ENCODE results near the gene EYA3. TPM values are rescaled to one million over a fixed set of nuclear protein-coding genes. Genes with fewer than 3 reads are reported as not detected.

Gene EYA3
- total RNA-seq, 1 donor from 2014 or later = 22.1 TPM

GRCh38 chr1:28062806-28063205, 25.6 kb downstream of the EYA3 start:
- Mint-ChIP-seq H3K27ac (ENCODE audit: unreplicated experiment) (no peak overlapping the region), H3K36me3 (ENCODE audit: low read depth, unreplicated experiment) (peaks cover 2% of the 10 kb centered on the region), H3K4me3 (ENCODE audit: unreplicated experiment) (no peak overlapping the region), H3K4me1 (ENCODE audit: low read depth, unreplicated experiment) (peaks cover 22% of the 10 kb centered on the region), H3K27me3 (ENCODE audit: low read depth, unreplicated experiment) (no peaks in the 10 kb centered on the region), H3K9me3 (ENCODE audit: unreplicated experiment) (no peaks in the 10 kb centered on the region)
- H2AFZ ChIP-seq (ENCODE audit: low read depth, low read length) = no peak overlapping the region
- FAIRE-seq (no peak), DNase-seq (ENCODE audit: low read depth) (no peak)
- peaks cover 79% of the 10 kb centered on the region for H3K79me2 ChIP-seq (ENCODE audit: insufficient read depth, low read length)
- no peaks in the 10 kb centered on the region for H3K9me3 ChIP-seq (ENCODE audit: insufficient read depth, low read depth, low read length)
- H3K9ac ChIP-seq (ENCODE audit: low read length) = no peak overlapping the region
- H3K36me3 ChIP-seq (ENCODE audit: insufficient read depth, low read length) = no peaks in the 10 kb centered on the region
- no peak overlapping the region for H3K4me2 ChIP-seq (ENCODE audit: low read length)
- TF ChIP-seq EZH2 (IDR thresholded peaks at IDR 0.05; ENCODE audit: insufficient read depth, low read length) = no peak
- TF ChIP-seq, protein P1, sequence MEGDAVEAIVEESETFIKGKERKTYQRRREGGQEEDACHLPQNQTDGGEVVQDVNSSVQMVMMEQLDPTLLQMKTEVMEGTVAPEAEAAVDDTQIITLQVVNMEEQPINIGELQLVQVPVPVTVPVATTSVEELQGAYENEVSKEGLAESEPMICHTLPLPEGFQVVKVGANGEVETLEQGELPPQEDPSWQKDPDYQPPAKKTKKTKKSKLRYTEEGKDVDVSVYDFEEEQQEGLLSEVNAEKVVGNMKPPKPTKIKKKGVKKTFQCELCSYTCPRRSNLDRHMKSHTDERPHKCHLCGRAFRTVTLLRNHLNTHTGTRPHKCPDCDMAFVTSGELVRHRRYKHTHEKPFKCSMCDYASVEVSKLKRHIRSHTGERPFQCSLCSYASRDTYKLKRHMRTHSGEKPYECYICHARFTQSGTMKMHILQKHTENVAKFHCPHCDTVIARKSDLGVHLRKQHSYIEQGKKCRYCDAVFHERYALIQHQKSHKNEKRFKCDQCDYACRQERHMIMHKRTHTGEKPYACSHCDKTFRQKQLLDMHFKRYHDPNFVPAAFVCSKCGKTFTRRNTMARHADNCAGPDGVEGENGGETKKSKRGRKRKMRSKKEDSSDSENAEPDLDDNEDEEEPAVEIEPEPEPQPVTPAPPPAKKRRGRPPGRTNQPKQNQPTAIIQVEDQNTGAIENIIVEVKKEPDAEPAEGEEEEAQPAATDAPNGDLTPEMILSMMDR (IDR thresholded peaks at IDR 0.05; ENCODE audit: insufficient read depth, low read depth, low read length) = no peak
- peaks cover 19% of the 10 kb centered on the region for H3K4me1 ChIP-seq (ENCODE audit: insufficient read depth, low read length)
- no peaks in the 10 kb centered on the region for H3K27me3 ChIP-seq (ENCODE audit: insufficient read depth, low read length)
- H3K27ac ChIP-seq (ENCODE audit: low read depth, low read length) = no peak overlapping the region
- H4K20me1 ChIP-seq (ENCODE audit: insufficient read depth, low read length) = peaks cover 6% of the 10 kb centered on the region
- no peak overlapping the region for H3K4me3 ChIP-seq (ENCODE audit: insufficient read depth, low read depth, low read length)

DNA sequence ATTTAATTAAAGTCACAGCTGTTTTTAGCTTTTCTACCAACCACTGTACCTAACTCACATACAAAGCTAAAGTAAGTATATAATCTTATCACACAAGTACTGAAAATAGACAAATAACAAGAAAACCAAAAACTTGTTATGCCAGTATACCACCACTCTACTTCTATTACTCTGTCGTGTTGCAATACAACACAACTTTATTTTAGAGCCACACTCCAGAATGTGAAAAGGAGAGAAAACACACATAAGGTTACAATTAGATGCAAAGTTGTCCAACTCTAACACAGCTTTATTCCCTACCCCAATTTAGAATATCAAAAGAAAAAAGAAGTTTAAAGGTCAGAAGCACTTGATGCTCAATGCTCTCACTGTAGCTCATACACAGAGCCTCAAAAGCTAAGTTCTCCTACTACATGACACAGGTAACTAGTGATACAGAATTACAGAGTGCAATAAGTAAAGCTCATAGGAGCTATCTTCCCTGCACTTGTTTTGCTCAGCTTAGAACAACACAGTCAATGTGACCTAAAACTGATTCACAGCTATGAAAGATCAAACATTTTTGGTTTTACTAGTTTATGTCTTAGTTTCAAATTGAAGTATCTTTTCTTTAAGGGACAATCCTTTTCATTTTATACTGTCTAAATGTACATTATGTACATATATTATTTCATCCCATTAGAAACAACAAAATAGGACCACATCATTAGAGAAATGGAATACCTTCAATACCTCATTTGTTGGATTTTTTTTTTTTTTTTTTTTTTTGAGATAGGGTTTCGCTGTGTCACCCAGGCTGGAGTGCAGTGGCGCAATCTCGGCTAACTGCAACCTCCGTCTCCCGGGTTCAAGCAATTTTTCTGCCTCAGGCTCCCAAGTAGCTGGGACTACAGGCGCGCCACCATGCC, 29.2 kb downstream of the EYA3 start:
- DNase-seq (ENCODE audit: low read depth) (no peak), FAIRE-seq (peak; percentile 5)
- no peaks in the 10 kb centered on the region for H3K27me3 ChIP-seq (ENCODE audit: insufficient read depth, low read length)
- TF ChIP-seq, protein P1 (IDR thresholded peaks at IDR 0.05; ENCODE audit: insufficient read depth, low read depth, low read length) = no peak
- TF ChIP-seq EZH2 (IDR thresholded peaks at IDR 0.05; ENCODE audit: insufficient read depth, low read length) = no peak
- H3K4me3 Mint-ChIP-seq (ENCODE audit: unreplicated experiment) = no peak overlapping the region
- no peaks in the 10 kb centered on the region for H3K9me3 Mint-ChIP-seq (ENCODE audit: unreplicated experiment)
- no peak overlapping the region for H3K9ac ChIP-seq (ENCODE audit: low read length)
- peaks cover 2% of the 10 kb centered on the region for H3K36me3 Mint-ChIP-seq (ENCODE audit: low read depth, unreplicated experiment)
- H3K36me3 ChIP-seq (ENCODE audit: insufficient read depth, low read length) = no peaks in the 10 kb centered on the region
- H3K4me2 ChIP-seq (ENCODE audit: low read length) = no peak overlapping the region
- H3K4me1 Mint-ChIP-seq (ENCODE audit: low read depth, unreplicated experiment) = peaks cover 10% of the 10 kb centered on the region
- no peaks in the 10 kb centered on the region for H3K27me3 Mint-ChIP-seq (ENCODE audit: low read depth, unreplicated experiment)
- no peak overlapping the region for H3K27ac ChIP-seq (ENCODE audit: low read depth, low read length)
- H3K79me2 ChIP-seq (ENCODE audit: insufficient read depth, low read length) = peaks cover 57% of the 10 kb centered on the region
- peaks cover 3% of the 10 kb centered on the region for H3K4me1 ChIP-seq (ENCODE audit: insufficient read depth, low read length)
- H3K27ac Mint-ChIP-seq (ENCODE audit: unreplicated experiment) = no peak overlapping the region
- H2AFZ ChIP-seq (ENCODE audit: low read depth, low read length) = no peak overlapping the region
- no peak overlapping the region for H3K4me3 ChIP-seq (ENCODE audit: insufficient read depth, low read depth, low read length)
- peaks cover 6% of the 10 kb centered on the region for H4K20me1 ChIP-seq (ENCODE audit: insufficient read depth, low read length)
- H3K9me3 ChIP-seq (ENCODE audit: insufficient read depth, low read depth, low read length) = no peaks in the 10 kb centered on the region

DNA sequence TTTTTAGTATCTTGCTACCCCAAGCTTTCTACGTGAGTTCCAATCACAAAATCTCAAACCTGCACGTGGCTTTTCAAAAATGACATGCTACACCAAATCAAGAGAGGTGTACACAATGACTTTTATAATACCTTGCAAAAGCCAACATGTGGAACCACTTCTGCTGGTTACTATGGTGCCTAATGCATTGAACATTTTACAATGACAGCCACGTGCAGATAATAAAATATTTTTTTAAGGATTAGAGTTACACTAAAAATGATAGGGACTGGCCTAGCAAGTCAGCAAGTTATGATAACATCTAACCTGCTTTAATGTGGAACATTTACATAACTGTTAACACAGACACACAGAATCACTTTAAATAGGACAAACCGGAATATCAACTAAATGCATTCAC, 30.2 kb downstream of the EYA3 start:
- Mint-ChIP-seq H3K27me3 (ENCODE audit: low read depth, unreplicated experiment) (no peaks in the 10 kb centered on the region), H3K36me3 (ENCODE audit: low read depth, unreplicated experiment) (peaks cover 2% of the 10 kb centered on the region), H3K9me3 (ENCODE audit: unreplicated experiment) (no peaks in the 10 kb centered on the region), H3K4me3 (ENCODE audit: unreplicated experiment) (no peak overlapping the region), H3K27ac (ENCODE audit: unreplicated experiment) (no peak overlapping the region), H3K4me1 (ENCODE audit: low read depth, unreplicated experiment) (peaks cover 10% of the 10 kb centered on the region)
- Histone ChIP-seq H3K27ac (ENCODE audit: low read depth, low read length) (no peak overlapping the region), H4K20me1 (ENCODE audit: insufficient read depth, low read length) (peaks cover 6% of the 10 kb centered on the region), H3K9me3 (ENCODE audit: insufficient read depth, low read depth, low read length) (no peaks in the 10 kb centered on the region), H3K36me3 (ENCODE audit: insufficient read depth, low read length) (no peaks in the 10 kb centered on the region), H3K9ac (ENCODE audit: low read length) (no peak overlapping the region), H3K27me3 (ENCODE audit: insufficient read depth, low read length) (no peaks in the 10 kb centered on the region), H2AFZ (ENCODE audit: low read depth, low read length) (no peak overlapping the region), H3K4me3 (ENCODE audit: insufficient read depth, low read depth, low read length) (no peak overlapping the region), H3K4me2 (ENCODE audit: low read length) (no peak overlapping the region), H3K79me2 (ENCODE audit: insufficient read depth, low read length) (peaks cover 48% of the 10 kb centered on the region), H3K4me1 (ENCODE audit: insufficient read depth, low read length) (no peaks in the 10 kb centered on the region)
- TF ChIP-seq EZH2 (IDR thresholded peaks at IDR 0.05; ENCODE audit: insufficient read depth, low read length) = no peak
- TF ChIP-seq, protein P1 (IDR thresholded peaks at IDR 0.05; ENCODE audit: insufficient read depth, low read depth, low read length) = no peak
- no peak for DNase-seq (ENCODE audit: low read depth)
- no peak for FAIRE-seq
